A673 (cell line): ENCODE data around the gene CERK. TPM values are rescaled to one million over a fixed set of nuclear protein-coding genes. Genes with fewer than 3 reads are reported as not detected.

Experiments
- BruUV-seq: library from RNA; stranded (reverse); fragments of 400-500 nt; replicated peaks from 2 replicates; lab custom pipeline; 2021; lab: Mats Ljungman, UMichigan
- CTCF ChIA-PET: fragments of 300-600 bp; sonication (Branson Sonifier 250); formaldehyde crosslinking; loops from one replicate; lab custom pipeline; 2022; ENCODE audit warnings: antibody characterized with exemption; lab: Charles Lee
- POLR2A ChIA-PET: fragments of 300-600 bp; sonication (Branson Sonifier 250); formaldehyde crosslinking; loops from one replicate; lab custom pipeline; 2022; ENCODE audit warnings: antibody characterized with exemption; ENCODE audit not compliant: low non-redundant PET; lab: Charles Lee
- DNase-seq: peaks from one replicate; pipeline ENCODE4 v3.0.0-alpha.2; 2015; ENCODE audit warnings: low spot score
- H3K27ac ChIP-seq: fragments of 200-600 bp; sonication (generic); 2 replicates; pipeline ENCODE4 v1.5.1; 2016; ENCODE audit warnings: mixed run types, low read depth, mild to moderate bottlenecking, mixed read lengths, antibody characterized with exemption, low read length; ENCODE audit not compliant: poor library complexity, severe bottlenecking
- H3K27me3 ChIP-seq: fragments of 200-600 bp; sonication (generic); replicated peaks from 2 replicates; pipeline ENCODE4 v1.6.1; 2017; ENCODE audit warnings: mixed run types, low read depth, mild to moderate bottlenecking, mixed read lengths, antibody characterized with exemption, low read length; ENCODE audit not compliant: insufficient read depth, poor library complexity
- H3K36me3 ChIP-seq: fragments of 200-600 bp; sonication (generic); 2 replicates; pipeline ENCODE4 v1.6.1; 2016; ENCODE audit warnings: mixed run types, mild to moderate bottlenecking, mixed read lengths, antibody characterized with exemption, low read length; ENCODE audit not compliant: insufficient read depth, poor library complexity, severe bottlenecking
- H3K4me1 ChIP-seq: fragments of 200-600 bp; sonication (generic); 2 replicates; pipeline ENCODE4 v1.6.1; 2017; ENCODE audit warnings: mixed run types, mild to moderate bottlenecking, mixed read lengths, antibody characterized with exemption, low read length; ENCODE audit not compliant: insufficient read depth, poor library complexity, severe bottlenecking
- H3K4me3 ChIP-seq: fragments of 200-600 bp; sonication (generic); 2 replicates; pipeline ENCODE4 v1.5.1; 2016; ENCODE audit warnings: low read depth, mixed run types, mild to moderate bottlenecking, mixed read lengths, low read length; ENCODE audit not compliant: poor library complexity, severe bottlenecking
- H3K9me3 ChIP-seq: fragments of 200-600 bp; sonication (generic); 2 replicates; pipeline ENCODE4 v1.6.1; 2016; ENCODE audit warnings: mixed run types, low read depth, mild to moderate bottlenecking, mixed read lengths, antibody characterized with exemption, low read length; ENCODE audit not compliant: poor library complexity, severe bottlenecking
- EZH2 ChIP-seq: fragments of 200-600 bp; sonication (generic); IDR thresholded peaks from 2 replicates; pipeline ENCODE4 v1.6.1; 2017; ENCODE audit warnings: borderline replicate concordance, low read depth, mild to moderate bottlenecking, mixed read lengths, antibody characterized with exemption, low read length; ENCODE audit not compliant: poor library complexity, severe bottlenecking
- intact Hi-C: fragments of 100-400 bp; cut with micrococcal nuclease; formaldehyde crosslinking; loops from one replicate; pipeline ENCODE4 v1.10.0; 2022; ENCODE audit not compliant: unreplicated experiment
- total RNA-seq: library from RNA; stranded (reverse); gene quantifications from 2 replicates; pipeline ENCODE4 v1.2.3, GENCODE V29; 2021
- TF ChIP-seq, protein P1 (sequence below): fragments of 300-800, 200-600 bp; sonication (generic); conservative IDR thresholded peaks from 2 replicates; pipeline ENCODE4 v1.5.1; 2017; ENCODE audit warnings: low read depth, mild to moderate bottlenecking, antibody characterized with exemption, low read length, moderate library complexity, mixed read lengths

The CERK gene
- total RNA-seq, 1 experiment from 2014 or later: 58.8 TPM

DNA sequence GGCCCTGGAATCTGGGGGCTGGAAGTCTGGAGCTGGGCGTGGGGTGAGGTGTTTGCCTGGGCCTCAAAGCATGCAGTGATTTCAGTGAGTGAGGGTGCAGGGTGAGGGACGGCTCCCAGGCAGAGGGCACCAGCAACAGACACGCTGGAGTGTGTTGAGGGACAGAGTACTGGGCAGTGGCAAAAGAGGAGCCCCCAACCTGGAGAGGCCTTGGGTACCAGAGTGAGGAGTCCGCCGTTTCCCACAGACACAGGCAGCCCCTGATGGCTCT, 12.4 kb upstream of the CERK start:
- Histone ChIP-seq H3K4me1 (peaks cover 7% of the 10 kb centered on the region), H3K9me3 (no peaks in the 10 kb centered on the region), H3K36me3 (no peaks in the 10 kb centered on the region), H3K27ac (no peak overlapping the region), H3K27me3 (no peaks in the 10 kb centered on the region), H3K4me3 (no peak overlapping the region)
- DNase-seq: no peak
- intact Hi-C loops: no loop called here
- no TSS peak for BruUV-seq
- ChIA-PET CTCF (no interaction called here), POLR2A (no interaction called here)
- TF ChIP-seq, protein P1, sequence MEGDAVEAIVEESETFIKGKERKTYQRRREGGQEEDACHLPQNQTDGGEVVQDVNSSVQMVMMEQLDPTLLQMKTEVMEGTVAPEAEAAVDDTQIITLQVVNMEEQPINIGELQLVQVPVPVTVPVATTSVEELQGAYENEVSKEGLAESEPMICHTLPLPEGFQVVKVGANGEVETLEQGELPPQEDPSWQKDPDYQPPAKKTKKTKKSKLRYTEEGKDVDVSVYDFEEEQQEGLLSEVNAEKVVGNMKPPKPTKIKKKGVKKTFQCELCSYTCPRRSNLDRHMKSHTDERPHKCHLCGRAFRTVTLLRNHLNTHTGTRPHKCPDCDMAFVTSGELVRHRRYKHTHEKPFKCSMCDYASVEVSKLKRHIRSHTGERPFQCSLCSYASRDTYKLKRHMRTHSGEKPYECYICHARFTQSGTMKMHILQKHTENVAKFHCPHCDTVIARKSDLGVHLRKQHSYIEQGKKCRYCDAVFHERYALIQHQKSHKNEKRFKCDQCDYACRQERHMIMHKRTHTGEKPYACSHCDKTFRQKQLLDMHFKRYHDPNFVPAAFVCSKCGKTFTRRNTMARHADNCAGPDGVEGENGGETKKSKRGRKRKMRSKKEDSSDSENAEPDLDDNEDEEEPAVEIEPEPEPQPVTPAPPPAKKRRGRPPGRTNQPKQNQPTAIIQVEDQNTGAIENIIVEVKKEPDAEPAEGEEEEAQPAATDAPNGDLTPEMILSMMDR: no peak
- no peak for TF ChIP-seq EZH2

DNA sequence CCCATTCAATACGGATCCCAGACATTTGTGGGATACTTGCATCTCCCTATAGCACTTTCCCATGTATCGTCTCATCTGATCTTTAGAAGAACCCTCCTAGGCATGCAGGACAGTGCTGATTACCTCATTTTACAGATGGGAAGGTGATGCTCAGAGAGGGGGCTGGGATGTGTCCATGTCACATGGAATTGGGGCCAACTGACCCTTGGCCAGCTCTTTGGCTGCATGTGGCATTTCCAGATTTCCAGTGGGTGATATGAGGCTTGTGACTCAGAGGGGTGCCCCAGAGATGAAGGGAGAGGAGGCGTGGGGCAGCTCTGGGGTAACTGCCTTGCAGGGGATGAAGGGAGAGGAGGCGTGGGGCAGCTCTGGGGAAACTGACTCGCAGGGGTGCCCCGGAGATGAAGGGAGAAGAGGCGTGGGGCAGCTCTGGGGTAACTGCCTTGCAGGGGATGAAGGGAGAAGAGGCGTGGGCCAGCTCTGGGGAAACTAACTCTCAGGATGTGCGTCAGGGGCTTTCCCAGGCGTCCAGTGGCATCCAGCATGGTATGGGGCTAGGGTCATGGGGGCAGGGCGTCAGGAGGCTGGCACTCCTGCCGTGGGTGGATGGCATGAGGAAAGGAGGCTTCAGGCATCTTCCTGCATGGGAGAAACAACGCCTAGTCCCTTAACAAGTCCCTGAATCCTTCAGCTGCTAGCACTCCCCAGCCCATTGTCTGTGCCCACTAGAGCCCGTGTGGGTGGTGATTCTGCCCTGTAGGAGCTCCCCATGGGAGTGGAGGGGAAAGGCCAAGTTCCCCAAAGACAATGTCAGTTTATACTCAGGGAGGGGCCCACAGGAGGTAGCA, 11.9 kb upstream of the CERK start:
- ChIA-PET CTCF (no interaction called here), POLR2A (no interaction called here)
- Histone ChIP-seq H3K27ac (no peak overlapping the region), H3K4me1 (peaks cover 7% of the 10 kb centered on the region), H3K4me3 (no peak overlapping the region), H3K27me3 (no peaks in the 10 kb centered on the region), H3K9me3 (no peaks in the 10 kb centered on the region), H3K36me3 (no peaks in the 10 kb centered on the region)
- no TSS peak for BruUV-seq
- no peak for TF ChIP-seq EZH2
- TF ChIP-seq, protein P1: no peak
- intact Hi-C loops: no loop called here
- no peak for DNase-seq

DNA sequence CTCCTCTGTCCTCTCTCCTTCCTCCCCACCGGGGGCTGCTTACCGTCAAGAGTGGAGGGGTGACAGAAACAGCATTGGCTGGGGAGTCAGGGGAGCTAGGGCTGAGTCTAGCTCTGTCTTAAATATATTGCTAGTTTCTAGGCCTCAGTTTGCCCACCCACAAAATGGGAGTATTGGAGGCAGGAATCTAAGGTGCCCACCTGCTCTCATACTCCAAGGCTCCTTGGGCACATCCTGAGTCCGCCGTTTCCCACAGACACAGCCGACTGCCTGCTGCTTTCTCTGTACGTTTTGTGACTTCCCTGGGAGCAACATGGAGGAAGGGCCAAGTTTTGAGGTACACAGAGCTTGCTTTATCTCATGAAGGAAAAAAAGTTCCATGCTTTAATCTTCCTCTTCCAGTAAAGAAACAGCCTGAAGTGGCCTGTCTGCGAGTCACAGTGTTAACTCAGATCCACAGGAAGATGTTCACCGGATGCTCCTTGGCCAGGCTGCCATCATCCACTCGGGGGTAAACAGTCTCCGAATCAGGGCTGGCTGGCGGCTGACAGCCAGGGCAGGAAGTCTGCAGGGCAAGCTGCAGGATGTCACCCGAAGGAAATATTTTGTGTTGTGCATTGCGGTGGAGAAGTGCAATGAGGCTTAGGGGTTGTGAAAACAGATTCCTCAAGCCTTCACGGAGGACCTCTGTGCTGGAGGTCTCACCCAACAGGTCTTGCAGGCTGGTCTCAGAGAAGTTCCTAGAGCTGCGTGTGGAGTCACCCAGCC, 11.0 kb upstream of the CERK start:
- Histone ChIP-seq H3K27me3 (no peaks in the 10 kb centered on the region), H3K9me3 (no peaks in the 10 kb centered on the region), H3K4me3 (no peak overlapping the region), H3K27ac (no peak overlapping the region), H3K4me1 (peaks cover 2% of the 10 kb centered on the region), H3K36me3 (no peaks in the 10 kb centered on the region)
- no peak for TF ChIP-seq EZH2
- TF ChIP-seq, protein P1: no peak
- BruUV-seq: no TSS peak
- no peak for DNase-seq
- intact Hi-C loops: no loop called here
- POLR2A ChIA-PET: no interaction called here
- CTCF ChIA-PET: no interaction called here
